ENCODE results near the gene WDPCP.

DNA sequence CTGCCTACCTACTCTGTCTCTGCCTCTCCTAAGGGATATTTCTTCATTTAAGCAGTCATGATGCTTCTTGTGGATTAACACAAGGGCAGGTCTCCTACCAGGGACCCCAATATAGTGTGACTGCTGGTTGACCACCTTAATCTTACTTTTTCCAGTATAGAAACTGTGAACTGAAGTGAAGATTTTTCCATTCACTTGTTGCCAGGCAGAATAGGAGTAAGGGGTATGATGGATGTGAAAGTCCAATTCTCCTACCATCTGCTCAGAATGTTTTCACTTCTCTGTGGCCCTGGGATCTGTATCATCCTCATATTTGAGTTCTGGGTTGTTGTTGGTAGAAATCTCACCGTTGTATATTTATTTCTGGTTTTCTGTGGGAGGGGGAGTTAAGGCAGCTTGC is 247.8 kb downstream of the WDPCP start:
- TF ChIP-seq POLR2A (IDR thresholded peaks at IDR 0.05; ENCODE audit: extremely low read depth, insufficient read length) (no peak), MYC (IDR thresholded peaks at IDR 0.05; ENCODE audit: low read depth, low read length) (no peak)
- TF ChIP-seq, protein P1, sequence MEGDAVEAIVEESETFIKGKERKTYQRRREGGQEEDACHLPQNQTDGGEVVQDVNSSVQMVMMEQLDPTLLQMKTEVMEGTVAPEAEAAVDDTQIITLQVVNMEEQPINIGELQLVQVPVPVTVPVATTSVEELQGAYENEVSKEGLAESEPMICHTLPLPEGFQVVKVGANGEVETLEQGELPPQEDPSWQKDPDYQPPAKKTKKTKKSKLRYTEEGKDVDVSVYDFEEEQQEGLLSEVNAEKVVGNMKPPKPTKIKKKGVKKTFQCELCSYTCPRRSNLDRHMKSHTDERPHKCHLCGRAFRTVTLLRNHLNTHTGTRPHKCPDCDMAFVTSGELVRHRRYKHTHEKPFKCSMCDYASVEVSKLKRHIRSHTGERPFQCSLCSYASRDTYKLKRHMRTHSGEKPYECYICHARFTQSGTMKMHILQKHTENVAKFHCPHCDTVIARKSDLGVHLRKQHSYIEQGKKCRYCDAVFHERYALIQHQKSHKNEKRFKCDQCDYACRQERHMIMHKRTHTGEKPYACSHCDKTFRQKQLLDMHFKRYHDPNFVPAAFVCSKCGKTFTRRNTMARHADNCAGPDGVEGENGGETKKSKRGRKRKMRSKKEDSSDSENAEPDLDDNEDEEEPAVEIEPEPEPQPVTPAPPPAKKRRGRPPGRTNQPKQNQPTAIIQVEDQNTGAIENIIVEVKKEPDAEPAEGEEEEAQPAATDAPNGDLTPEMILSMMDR (IDR thresholded peaks at IDR 0.05; ENCODE audit: low read depth, low read length) = no peak

Data from NB4 (cell line).